CD1c-positive myeloid dendritic cell (primary cell): ENCODE results near the gene PXDC1.

ENCODE experiments used
- DNase-seq: peaks from one replicate; pipeline ENCODE4 v3.0.0-alpha.2; 2016; ENCODE audit errors: extremely low spot score

The PXDC1 gene, protein sequence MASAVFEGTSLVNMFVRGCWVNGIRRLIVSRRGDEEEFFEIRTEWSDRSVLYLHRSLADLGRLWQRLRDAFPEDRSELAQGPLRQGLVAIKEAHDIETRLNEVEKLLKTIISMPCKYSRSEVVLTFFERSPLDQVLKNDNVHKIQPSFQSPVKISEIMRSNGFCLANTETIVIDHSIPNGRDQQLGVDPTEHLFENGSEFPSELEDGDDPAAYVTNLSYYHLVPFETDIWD

GRCh38 chr6:3751077-3751729, at the start of gene PXDC1:
PXDC1 (minus strand) TSS chr6:3751713; CDS start chr6:3751531, 182 bp downstream.
- peak; percentile 62 for DNase-seq

DNA sequence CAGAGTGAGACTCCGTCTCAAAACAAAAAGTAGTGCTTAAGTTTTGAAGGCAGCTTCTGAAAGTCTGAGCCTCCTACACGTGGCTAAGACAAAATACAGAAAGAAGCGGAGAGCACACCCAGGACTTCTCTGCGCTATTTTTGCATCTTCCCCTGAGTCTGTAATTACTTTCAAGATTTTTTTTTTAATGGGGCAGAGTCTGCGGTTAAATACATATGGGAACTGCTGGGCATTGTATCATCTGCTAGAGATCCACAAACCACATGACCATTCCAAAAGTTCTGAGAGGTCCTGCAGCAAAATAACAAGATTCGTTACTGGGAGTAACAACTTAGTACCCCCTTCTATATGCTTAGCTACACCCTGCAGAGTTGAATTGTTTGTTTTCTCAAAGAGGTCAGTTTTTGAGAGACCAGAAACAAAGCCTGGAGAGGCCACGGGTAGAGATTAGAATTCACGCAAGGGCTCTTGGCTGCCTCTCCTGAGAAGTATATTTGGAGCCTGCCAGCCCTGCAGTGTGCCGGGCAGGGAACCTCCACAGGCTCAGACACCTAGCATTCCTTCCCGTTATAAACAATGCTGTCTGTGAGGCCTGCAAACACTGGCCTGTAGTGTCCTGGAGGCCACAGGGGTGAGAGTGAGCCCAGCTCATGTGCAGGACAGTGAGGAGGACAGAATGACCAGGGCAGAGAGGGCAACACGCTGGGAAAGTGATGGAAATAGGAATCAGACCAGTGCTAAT, 49.5 kb upstream of the PXDC1 start:
- no peak for DNase-seq

DNA sequence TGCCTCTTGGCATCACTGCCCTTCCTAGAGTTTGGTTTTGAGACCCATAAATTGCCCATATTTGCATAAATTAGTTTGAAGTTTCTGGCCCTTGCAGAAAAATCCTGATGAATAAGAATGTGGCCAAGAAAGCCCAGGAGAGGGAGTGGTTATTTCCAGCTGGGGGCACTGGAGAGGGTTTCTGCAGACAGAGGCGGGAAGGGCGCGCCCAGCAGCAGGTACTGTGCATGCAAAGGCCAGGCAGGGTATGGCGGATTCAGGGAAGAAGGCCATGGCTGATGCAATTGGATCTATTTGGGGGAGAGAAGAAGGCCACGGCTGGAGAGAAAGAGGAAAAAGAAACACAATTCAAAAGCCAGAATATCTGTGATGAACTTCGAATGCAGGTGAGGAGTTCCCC, 48.2 kb upstream of the PXDC1 start:
- no peak for DNase-seq

DNA sequence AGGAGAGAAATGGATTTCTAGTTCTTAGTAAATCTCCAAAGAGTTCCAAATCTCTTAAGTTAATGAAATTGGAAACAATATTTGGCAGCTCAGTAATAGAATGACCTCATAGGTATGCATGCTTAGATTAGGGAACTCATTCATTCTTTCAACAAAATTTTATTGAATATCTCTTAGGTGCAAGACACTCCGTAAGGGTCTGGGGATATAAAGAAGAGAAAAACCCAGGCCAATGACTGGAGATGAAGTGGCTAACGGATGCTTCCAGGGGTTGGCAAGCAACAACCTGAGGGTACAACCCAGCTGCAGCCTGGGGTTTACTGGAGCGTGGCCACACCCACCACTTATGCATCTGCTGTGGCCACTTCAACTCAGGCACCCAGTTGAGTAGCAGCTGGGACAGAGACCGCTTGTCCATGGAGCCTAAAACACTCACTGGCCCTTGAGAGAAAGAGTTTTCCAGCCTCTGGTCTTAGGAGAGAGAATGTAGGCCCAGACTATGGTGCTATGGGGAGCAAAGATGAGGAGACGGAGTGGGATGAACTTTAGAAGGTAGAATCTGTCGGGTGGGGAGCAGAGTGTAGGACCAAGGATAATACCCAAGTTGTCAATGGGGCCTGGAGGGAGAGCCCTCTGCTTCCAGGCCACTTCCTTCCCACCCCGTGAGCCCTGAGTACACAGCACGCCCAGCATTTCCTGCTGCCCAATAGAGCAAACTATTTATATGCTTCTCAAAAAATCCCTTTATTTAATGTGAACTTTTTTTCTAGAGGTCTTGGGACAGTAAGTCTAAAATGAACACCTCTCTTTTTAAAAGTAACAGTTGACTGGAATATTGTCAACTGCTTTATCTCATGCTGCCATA, 46.8 kb upstream of the PXDC1 start:
- no peak for DNase-seq

DNA sequence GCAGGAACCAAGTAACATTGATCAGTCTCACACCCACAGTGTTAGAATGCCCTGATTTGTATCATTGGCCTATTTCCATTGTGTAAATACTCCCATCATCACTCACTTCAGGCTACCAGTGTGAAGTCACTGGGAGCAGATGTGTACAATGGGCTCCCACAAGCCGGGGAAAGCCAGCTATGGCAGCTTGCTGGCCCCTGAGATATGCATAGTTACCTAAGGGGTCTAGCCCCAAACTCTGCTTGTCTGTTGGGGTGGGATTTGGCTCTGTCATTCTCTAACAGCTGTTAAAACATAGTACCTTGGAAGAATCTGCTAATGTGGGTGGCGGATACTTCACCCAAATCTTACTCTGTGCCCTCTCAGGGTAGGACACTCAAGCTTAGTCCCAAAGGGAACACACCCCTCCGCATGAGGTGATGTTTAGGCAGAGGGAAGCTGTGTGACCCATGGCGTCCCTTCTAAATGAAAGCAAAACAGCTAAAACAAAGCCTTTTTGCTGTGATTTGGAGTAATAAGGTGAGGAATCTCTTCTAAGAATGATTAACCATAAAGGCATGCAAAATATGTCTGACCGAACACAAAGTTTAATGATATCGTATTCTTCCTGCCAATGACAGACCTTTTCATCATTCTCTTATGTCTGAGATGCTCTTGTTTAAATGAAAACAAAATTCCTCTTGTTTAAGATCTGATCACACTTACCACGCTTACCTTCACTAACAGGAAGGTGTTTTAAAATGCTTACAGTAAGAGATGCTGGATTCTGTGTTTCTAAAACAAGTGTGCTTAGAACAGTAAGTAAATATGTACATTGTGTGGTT, 45.9 kb upstream of the PXDC1 start:
- DNase-seq: no peak

- DNase-seq: no peak
Observed at GRCh38 chr6:3796719-3797041, 45.2 kb upstream of the PXDC1 start.

DNA sequence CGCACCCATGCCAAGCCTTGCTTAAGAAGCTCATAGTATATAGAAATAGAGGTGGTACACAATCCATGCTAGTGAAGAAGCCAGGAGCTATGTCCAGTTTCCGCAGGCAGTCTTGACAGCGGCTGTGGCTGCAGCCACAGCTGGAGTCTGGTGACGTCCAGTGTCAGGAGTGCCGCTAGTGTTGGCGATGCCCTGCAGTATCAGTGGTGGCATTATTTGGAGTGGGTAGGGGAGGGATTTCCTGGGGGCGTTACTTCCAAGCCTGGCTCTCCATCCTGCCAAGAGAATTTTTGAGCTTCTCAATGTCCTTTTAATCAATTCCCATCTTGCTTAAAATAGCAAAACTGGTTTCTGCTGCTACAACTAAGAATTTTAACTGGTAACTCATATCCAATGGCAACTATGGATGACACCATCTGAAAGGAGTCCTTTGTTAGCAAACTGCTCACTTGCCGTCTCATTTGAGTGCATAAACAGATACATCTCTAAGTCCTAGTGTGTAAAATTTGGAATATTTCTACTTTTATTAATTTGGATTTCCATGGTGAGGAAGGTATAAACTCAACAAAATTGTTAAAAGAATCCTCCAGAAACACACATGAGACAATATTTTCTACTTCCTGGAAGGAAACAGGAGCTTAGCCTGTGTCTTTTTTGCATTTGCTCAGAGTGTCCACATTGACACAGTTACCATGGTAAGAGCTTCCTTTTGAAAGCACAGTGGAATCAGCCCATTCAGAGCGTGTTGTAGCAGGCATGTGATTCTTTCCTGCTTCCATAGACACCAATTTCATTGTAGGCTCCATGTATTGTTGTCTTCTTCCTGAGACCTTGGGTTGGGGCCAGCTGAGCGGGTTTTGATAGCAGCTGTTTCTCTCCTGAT, 44.6 kb upstream of the PXDC1 start:
- no peak for DNase-seq

- peak; percentile 47 for DNase-seq
Observed at GRCh38 chr6:3794092-3794491, 42.6 kb upstream of the PXDC1 start.

DNA sequence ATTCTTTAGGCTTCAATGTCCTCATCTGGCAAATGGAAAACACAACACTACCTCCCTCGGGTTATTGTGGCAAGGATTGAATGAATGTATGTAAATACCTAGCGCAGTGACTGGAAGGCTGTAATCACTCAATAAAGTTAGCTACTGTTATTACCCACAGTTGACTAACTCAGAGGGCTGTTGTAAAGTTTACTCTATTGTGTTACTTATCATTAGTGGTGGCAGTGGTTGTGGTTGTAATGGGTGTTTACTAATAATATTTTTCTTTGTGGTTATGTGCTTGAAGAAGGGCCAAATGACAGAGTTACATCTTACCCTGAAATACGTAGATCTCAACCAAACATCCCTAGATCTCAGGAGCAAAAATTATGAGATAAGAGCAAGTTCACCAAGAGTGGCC, 42.0 kb upstream of the PXDC1 start:
- no peak for DNase-seq

- DNase-seq: peak; percentile 91
Observed at GRCh38 chr6:3791526-3792203, 40.2 kb upstream of the PXDC1 start.

- DNase-seq: no peak
Observed at GRCh38 chr6:3789896-3790558, 38.5 kb upstream of the PXDC1 start.

DNA sequence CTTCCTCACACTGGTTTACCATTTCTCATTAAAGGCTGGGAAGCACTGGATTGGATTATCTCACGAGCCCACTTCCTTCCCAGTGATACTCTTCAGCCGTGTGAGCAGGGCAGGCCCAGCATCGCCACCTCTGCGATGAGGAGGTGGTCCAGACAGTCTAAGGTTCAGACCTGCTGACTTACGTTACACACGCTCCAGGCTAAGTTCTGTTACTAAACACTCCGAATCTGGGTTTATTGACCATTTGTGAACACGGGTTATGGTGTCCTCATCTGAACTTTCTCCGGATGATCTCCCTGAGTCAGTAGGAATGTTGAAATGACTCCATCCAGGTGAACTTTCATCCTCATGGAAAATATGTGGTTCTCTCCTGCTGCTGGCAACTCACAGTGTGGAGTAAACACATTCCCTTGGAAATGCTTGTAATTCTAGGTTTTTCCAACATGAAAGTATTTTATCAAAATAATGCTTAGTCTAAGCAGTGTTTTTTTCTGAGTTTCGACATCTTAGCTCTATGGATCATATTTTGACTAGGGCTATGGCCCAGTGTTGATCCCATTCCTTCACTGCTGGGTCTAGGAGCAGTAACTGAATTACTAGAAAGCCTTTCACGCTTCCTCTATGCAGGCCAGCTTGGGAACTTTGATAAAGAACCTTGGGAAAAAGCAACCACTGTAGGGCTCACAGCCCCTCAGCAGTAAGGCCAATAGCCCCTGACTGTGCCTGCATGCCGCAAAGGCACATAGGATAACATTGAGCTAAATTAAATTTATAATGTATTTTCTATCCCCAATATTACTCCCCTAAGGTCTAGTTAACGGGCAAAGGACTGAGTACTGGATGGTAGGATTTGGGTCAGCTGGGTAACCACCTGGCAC, 37.7 kb upstream of the PXDC1 start:
- DNase-seq: no peak

GRCh38 chr6:3788408-3789017, 37.0 kb upstream of the PXDC1 start:
- no peak for DNase-seq

GRCh38 chr6:3786141-3786540, 34.6 kb upstream of the PXDC1 start:
- DNase-seq: no peak

GRCh38 chr6:3785745-3786098, 34.2 kb upstream of the PXDC1 start:
- DNase-seq: no peak

GRCh38 chr6:3784885-3785744, 33.6 kb upstream of the PXDC1 start:
- DNase-seq: no peak

DNA sequence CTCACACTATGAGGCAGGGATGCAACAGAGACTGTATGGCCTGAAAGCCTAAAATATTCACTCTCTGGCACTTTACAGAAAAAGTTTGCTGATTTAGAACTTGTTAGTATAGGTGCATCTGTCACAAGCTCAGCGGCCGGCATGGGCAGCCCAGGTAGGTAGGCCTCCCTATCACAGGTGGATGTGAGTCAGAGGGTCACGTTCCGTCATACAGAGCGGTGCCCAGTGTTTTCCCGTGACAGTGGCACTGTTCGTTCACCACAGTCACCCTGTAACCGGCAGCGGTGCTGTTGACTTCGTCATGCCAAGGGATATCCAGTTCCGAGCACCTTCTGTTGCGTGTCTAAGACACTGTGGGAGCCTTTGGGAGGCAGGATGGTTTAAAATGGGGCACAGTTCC, 32.9 kb upstream of the PXDC1 start:
- no peak for DNase-seq
